SK-N-SH (cell line): Measurements from ENCODE around the gene TAS1R3. TPM values are rescaled to one million over a fixed set of nuclear protein-coding genes. Genes with fewer than 3 reads are reported as not detected.

Source experiments
- CTCF ChIA-PET: fragments of 300-600, 350-600 bp; formaldehyde crosslinking; extraction: SDS; loops from one replicate; lab custom pipeline; 2021; lab: Yijun Ruan, JAX
- POLR2A ChIA-PET: fragments of 350-600 bp; sonication (Branson Sonifier 250); formaldehyde crosslinking; extraction: SDS; loops from one replicate; lab custom pipeline; 2020; ENCODE audit warnings: antibody characterized with exemption, inconsistent platforms; lab: Yijun Ruan, JAX
- DNase-seq: peaks from one replicate; pipeline ENCODE4 v3.0.0; 2012
- H2AFZ ChIP-seq: fragments of 200-600 bp; sonication (generic); 2 replicates; pipeline ENCODE4 v1.8.1; 2016; ENCODE audit warnings: antibody characterized with exemption, mild to moderate bottlenecking, low read depth
- H3F3A ChIP-seq: fragments of 200-600 bp; sonication (generic); replicated peaks from 2 replicates; pipeline ENCODE3; 2016; ENCODE audit warnings: antibody characterized with exemption, mild to moderate bottlenecking; ENCODE audit not compliant: insufficient read depth
- H3K27ac ChIP-seq, 2 experiments: fragments of 200-500 bp in 1 of 2; fragments of 200-600 bp in 1 of 2; sonication (Bioruptor generic) in 1 of 2; sonication (generic), shearing (Covaris generic) in 1 of 2; 2 replicates each; pipeline versions ENCODE4 v1.5.1 to v1.6.1; 2014 to 2016; ENCODE audit warnings: low read depth in 2 of 2, inconsistent platforms in 1 of 2, low read length in 1 of 2, mild to moderate bottlenecking in 1 of 2, mixed read lengths in 1 of 2
- H3K27me3 ChIP-seq: fragments of 200-600 bp; sonication (generic), shearing (Covaris generic); 2 replicates; pipeline ENCODE4 v1.6.1; 2016; ENCODE audit warnings: mixed run types; ENCODE audit not compliant: insufficient read depth
- H3K36me3 ChIP-seq, 2 experiments: fragments of 200-500 bp in 1 of 2; fragments of 200-600 bp in 1 of 2; sonication (Bioruptor generic) in 1 of 2; sonication (generic) in 1 of 2; replicated peaks in 1 of 2; 2 replicates each; pipeline versions ENCODE3 to v1.5.1; 2014 to 2016; ENCODE audit warnings: low read length in 1 of 2, mild to moderate bottlenecking in 1 of 2; ENCODE audit not compliant: insufficient read depth in 2 of 2, control insufficient read depth in 1 of 2
- H3K4me1 ChIP-seq, 2 experiments: fragments of 200-500 bp in 1 of 2; fragments of 200-600 bp in 1 of 2; sonication (Bioruptor generic) in 1 of 2; sonication (generic), shearing (Covaris generic) in 1 of 2; 2 replicates each; pipeline versions ENCODE4 v1.5.1 to v1.6.1; 2014 to 2016; ENCODE audit warnings: low read depth in 1 of 2, low read length in 1 of 2, mixed run types in 1 of 2; ENCODE audit not compliant: insufficient read depth in 2 of 2, control insufficient read depth in 1 of 2
- H3K4me2 ChIP-seq: fragments of 200-600 bp; sonication (generic), shearing (Covaris generic); 2 replicates; pipeline ENCODE4 v1.6.1; 2017; ENCODE audit warnings: mixed run types
- H3K4me3 ChIP-seq, 2 experiments: fragments of 200-500 bp in 1 of 2; fragments of 200-600 bp in 1 of 2; sonication (Bioruptor generic) in 1 of 2; sonication (generic), shearing (Covaris generic) in 1 of 2; 2 replicates each; pipeline versions ENCODE4 v1.5.1 to v1.8.1; 2014 to 2016; ENCODE audit warnings: low read depth in 2 of 2, inconsistent platforms in 1 of 2, low read length in 1 of 2, mild to moderate bottlenecking in 1 of 2, mixed read lengths in 1 of 2, moderate library complexity in 1 of 2
- H3K79me2 ChIP-seq: fragments of 200-600 bp; sonication (generic); 2 replicates; pipeline ENCODE4 v1.8.1; 2017; ENCODE audit warnings: mild to moderate bottlenecking; ENCODE audit not compliant: insufficient read depth
- H3K9ac ChIP-seq: fragments of 200-600 bp; sonication (generic); 2 replicates; pipeline ENCODE4 v1.6.1; 2017; ENCODE audit warnings: mixed run types
- H3K9me2 ChIP-seq: fragments of 200-600 bp; sonication (generic); 2 replicates; pipeline ENCODE4 v1.6.1; 2017; ENCODE audit warnings: mixed run types
- H3K9me3 ChIP-seq: fragments of 200-600 bp; sonication (generic); 2 replicates; pipeline ENCODE4 v1.6.1; 2017; ENCODE audit warnings: mixed run types, mild to moderate bottlenecking, moderate library complexity
- H4K20me1 ChIP-seq: fragments of 200-600 bp; sonication (generic); 2 replicates; pipeline ENCODE4 v1.6.1; 2017; ENCODE audit warnings: mild to moderate bottlenecking, mixed run types; ENCODE audit not compliant: insufficient read depth
- ELF1 ChIP-seq: IDR thresholded peaks from 2 replicates; pipeline ENCODE4 v1.4.0; 2012
- EZH2phosphoT487 ChIP-seq: fragments of 200-600 bp; sonication (generic); IDR thresholded peaks from 2 replicates; pipeline ENCODE4 v1.6.1; 2017; ENCODE audit warnings: low read depth, mixed run types, mild to moderate bottlenecking, antibody characterized with exemption, moderate library complexity, borderline replicate concordance
- FOSL2 ChIP-seq: IDR thresholded peaks from 2 replicates; pipeline ENCODE4 v1.4.0; 2012; ENCODE audit warnings: low read depth, mild to moderate bottlenecking, moderate library complexity, borderline replicate concordance
- FOXJ3 ChIP-seq: sonication (generic); formaldehyde crosslinking; IDR thresholded peaks from 2 replicates; pipeline ENCODE4 v1.5.1; 2020; ENCODE audit warnings: mild to moderate bottlenecking, missing genetic modification reagents
- FOXM1 ChIP-seq: IDR thresholded peaks from 2 replicates; pipeline ENCODE4 v1.4.0; 2012; ENCODE audit warnings: low read depth, mild to moderate bottlenecking
- GABPA ChIP-seq: IDR thresholded peaks from 2 replicates; pipeline ENCODE4 v1.4.0; 2012; ENCODE audit warnings: low read depth, mild to moderate bottlenecking
- NRF1 ChIP-seq: IDR thresholded peaks from 2 replicates; pipeline ENCODE4 v1.6.1; 2012; ENCODE audit warnings: low read depth, mild to moderate bottlenecking, low read length
- RCOR1 ChIP-seq: fragments of 150-350 bp; IDR thresholded peaks from 2 replicates; pipeline ENCODE4 v1.6.1; 2017; ENCODE audit warnings: antibody characterized with exemption, low read length
- RXRA ChIP-seq: IDR thresholded peaks from 2 replicates; pipeline ENCODE4 v1.4.0; 2012; ENCODE audit warnings: low read depth, mild to moderate bottlenecking, borderline replicate concordance
- YY1 ChIP-seq: IDR thresholded peaks from 2 replicates; pipeline ENCODE4 v1.4.0; 2012; ENCODE audit warnings: low read depth, mild to moderate bottlenecking
- WGBS: methylation state at CpG from one replicate; pipeline ENCODE4 v1.1.6; 2017; ENCODE audit warnings: low lambda C conversion rate; 5-methylcytosine and 5-hydroxymethylcytosine counted together
- polyA plus RNA-seq, 3 experiments: library from polyadenylated mRNA; depleted of rRNA; stranded (reverse); fragments of >200 nt; gene quantifications; 2 replicates each; pipeline ENCODE4 v1.2.3, GENCODE V29; 2012
- TF ChIP-seq, protein P1 (sequence below): IDR thresholded peaks from 2 replicates; pipeline ENCODE4 v1.4.0; 2012; ENCODE audit warnings: low read depth
- TF ChIP-seq, protein P2 (sequence below): IDR thresholded peaks from 2 replicates; pipeline ENCODE4; 2012
- TF ChIP-seq, protein P3 (sequence below): IDR thresholded peaks from 2 replicates; pipeline ENCODE4 v1.4.0; 2012; ENCODE audit warnings: low read depth, borderline replicate concordance
- TF ChIP-seq, protein P4 (sequence below): IDR thresholded peaks from 2 replicates; pipeline ENCODE4 v1.6.1; 2012; ENCODE audit warnings: mild to moderate bottlenecking, low read depth, low read length, moderate library complexity
- TF ChIP-seq, protein P5 (sequence below): fragments of 150-350 bp; IDR thresholded peaks from 2 replicates; pipeline ENCODE4 v1.6.1; 2016; ENCODE audit warnings: mild to moderate bottlenecking, low read depth, low read length

Gene TAS1R3
- polyA plus RNA-seq (2012; rRNA removed): 0.06 and 0.08 TPM in 2 replicates
- 0.03 TPM in 1 of 2 replicates, not detected in the other for polyA plus RNA-seq (2012; cell fraction: cytosol; rRNA removed)
- polyA plus RNA-seq (2012; cell fraction: nucleus; rRNA removed): 0.55 and 0.62 TPM in 2 replicates

DNA sequence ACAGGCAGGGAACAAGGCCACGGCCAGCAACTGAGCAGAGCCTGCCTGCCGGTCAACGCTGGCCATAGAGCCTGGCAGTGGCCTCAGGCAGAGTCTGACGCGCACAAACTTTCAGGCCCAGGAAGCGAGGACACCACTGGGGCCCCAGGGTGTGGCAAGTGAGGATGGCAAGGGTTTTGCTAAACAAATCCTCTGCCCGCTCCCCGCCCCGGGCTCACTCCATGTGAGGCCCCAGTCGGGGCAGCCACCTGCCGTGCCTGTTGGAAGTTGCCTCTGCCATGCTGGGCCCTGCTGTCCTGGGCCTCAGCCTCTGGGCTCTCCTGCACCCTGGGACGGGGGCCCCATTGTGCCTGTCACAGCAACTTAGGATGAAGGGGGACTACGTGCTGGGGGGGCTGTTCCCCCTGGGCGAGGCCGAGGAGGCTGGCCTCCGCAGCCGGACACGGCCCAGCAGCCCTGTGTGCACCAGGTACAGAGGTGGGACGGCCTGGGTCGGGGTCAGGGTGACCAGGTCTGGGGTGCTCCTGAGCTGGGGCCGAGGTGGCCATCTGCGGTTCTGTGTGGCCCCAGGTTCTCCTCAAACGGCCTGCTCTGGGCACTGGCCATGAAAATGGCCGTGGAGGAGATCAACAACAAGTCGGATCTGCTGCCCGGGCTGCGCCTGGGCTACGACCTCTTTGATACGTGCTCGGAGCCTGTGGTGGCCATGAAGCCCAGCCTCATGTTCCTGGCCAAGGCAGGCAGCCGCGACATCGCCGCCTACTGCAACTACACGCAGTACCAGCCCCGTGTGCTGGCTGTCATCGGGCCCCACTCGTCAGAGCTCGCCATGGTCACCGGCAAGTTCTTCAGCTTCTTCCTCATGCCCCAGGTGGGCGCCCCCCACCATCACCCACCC, at the start of gene TAS1R3:
Gene TAS1R3 (plus strand): TSS at position 213 of the 898 bp plus-strand sequence. CDS start 66 bp downstream, at position 279.
- TF ChIP-seq FOSL2: no peak
- no peak for TF ChIP-seq NRF1
- TF ChIP-seq, protein P1, sequence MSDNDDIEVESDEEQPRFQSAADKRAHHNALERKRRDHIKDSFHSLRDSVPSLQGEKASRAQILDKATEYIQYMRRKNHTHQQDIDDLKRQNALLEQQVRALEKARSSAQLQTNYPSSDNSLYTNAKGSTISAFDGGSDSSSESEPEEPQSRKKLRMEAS: no peak
- TF ChIP-seq, all 33 proteins: peak for 0
- H2AFZ ChIP-seq: no peak within 1 kb of the TSS

DNA sequence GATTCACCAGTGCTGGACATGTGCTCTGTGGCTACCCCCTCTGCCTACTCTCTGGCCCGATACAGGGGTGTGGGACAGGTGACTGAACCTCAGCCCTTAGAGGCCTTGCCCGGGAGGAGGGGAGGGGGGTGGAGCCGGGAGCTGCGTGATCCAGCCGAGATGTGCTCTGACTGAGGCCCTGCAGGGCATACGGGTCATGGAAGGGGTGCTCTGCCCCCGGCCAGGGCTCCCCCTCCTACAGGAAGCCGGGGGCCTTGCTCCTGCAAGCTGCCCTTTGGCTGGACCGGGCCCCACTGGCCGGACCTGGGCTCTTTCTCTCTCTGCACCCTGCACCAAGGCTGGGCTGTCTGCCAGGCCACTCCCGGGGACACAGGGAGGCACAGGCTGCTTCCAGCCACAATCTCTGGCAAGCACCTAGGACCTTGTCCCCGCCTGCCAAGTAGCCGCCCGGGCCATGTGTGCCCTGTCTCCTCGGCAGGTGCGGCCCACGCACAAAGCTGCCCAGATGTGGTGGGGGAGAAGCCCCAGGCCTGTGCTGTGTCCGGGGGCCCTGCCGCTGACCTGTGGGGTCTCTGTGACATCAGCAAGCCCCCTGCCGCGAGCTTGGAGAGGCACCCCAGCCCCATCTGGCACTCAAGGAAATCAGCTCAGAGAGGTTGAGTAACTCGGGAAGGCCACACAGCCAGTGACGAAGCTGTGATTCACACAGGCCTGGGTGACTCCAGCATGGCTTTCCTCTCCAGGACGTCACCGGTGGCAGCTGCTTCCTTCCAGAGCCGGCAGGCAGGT, 49.4 kb upstream of the TAS1R3 start:
- Histone ChIP-seq H3K4me3 (no peak overlapping the region), H4K20me1 (no peaks in the 10 kb centered on the region), H3K9me2 (no peaks in the 10 kb centered on the region), H3F3A (no peaks in the 10 kb centered on the region), H3K9ac (no peak overlapping the region), H3K27ac (no peak overlapping the region), H3K36me3 (no peaks in the 10 kb centered on the region), H3K79me2 (no peaks in the 10 kb centered on the region), H3K4me2 (no peak overlapping the region), H3K4me1 (peaks cover 0 to 9% of the 10 kb centered on the region in 2 experiments; a peak in 1 of 4 replicates), H3K9me3 (no peaks in the 10 kb centered on the region), H3K27me3 (no peaks in the 10 kb centered on the region), H2AFZ (no peak overlapping the region)
- DNase-seq: peak; percentile 55
- POLR2A ChIA-PET: interaction anchor here (1.0 kb wide), 1 partner anchor 9 kb away, joined by 4 read pairs; no protein-coding TSS in a partner anchor
- CTCF ChIA-PET: interaction anchor here (1.3 to 2.4 kb wide), 3 partner anchors 9 to 219 kb away, joined by 4 to 18 read pairs (median 10); no protein-coding TSS in a partner anchor
- 47% methylated on average over 9 of the region's 26 CpGs for WGBS
- TF ChIP-seq RCOR1: no peak
- TF ChIP-seq EZH2phosphoT487: no peak
- no peak for TF ChIP-seq GABPA
- no peak for TF ChIP-seq YY1
- TF ChIP-seq FOXJ3 (CRISPR knock-in tag): no peak
- TF ChIP-seq, protein P1: no peak
- TF ChIP-seq, protein P2, sequence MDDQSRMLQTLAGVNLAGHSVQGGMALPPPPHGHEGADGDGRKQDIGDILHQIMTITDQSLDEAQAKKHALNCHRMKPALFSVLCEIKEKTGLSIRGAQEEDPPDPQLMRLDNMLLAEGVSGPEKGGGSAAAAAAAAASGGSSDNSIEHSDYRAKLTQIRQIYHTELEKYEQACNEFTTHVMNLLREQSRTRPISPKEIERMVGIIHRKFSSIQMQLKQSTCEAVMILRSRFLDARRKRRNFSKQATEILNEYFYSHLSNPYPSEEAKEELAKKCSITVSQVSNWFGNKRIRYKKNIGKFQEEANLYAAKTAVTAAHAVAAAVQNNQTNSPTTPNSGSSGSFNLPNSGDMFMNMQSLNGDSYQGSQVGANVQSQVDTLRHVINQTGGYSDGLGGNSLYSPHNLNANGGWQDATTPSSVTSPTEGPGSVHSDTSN: no peak
- TF ChIP-seq ELF1: no peak
- no peak for TF ChIP-seq RXRA
- TF ChIP-seq FOXM1: no peak
- TF ChIP-seq, protein P3, sequence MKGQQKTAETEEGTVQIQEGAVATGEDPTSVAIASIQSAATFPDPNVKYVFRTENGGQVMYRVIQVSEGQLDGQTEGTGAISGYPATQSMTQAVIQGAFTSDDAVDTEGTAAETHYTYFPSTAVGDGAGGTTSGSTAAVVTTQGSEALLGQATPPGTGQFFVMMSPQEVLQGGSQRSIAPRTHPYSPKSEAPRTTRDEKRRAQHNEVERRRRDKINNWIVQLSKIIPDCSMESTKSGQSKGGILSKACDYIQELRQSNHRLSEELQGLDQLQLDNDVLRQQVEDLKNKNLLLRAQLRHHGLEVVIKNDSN: no peak
- TF ChIP-seq, protein P4, sequence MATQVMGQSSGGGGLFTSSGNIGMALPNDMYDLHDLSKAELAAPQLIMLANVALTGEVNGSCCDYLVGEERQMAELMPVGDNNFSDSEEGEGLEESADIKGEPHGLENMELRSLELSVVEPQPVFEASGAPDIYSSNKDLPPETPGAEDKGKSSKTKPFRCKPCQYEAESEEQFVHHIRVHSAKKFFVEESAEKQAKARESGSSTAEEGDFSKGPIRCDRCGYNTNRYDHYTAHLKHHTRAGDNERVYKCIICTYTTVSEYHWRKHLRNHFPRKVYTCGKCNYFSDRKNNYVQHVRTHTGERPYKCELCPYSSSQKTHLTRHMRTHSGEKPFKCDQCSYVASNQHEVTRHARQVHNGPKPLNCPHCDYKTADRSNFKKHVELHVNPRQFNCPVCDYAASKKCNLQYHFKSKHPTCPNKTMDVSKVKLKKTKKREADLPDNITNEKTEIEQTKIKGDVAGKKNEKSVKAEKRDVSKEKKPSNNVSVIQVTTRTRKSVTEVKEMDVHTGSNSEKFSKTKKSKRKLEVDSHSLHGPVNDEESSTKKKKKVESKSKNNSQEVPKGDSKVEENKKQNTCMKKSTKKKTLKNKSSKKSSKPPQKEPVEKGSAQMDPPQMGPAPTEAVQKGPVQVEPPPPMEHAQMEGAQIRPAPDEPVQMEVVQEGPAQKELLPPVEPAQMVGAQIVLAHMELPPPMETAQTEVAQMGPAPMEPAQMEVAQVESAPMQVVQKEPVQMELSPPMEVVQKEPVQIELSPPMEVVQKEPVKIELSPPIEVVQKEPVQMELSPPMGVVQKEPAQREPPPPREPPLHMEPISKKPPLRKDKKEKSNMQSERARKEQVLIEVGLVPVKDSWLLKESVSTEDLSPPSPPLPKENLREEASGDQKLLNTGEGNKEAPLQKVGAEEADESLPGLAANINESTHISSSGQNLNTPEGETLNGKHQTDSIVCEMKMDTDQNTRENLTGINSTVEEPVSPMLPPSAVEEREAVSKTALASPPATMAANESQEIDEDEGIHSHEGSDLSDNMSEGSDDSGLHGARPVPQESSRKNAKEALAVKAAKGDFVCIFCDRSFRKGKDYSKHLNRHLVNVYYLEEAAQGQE: no peak
- TF ChIP-seq, protein P5, sequence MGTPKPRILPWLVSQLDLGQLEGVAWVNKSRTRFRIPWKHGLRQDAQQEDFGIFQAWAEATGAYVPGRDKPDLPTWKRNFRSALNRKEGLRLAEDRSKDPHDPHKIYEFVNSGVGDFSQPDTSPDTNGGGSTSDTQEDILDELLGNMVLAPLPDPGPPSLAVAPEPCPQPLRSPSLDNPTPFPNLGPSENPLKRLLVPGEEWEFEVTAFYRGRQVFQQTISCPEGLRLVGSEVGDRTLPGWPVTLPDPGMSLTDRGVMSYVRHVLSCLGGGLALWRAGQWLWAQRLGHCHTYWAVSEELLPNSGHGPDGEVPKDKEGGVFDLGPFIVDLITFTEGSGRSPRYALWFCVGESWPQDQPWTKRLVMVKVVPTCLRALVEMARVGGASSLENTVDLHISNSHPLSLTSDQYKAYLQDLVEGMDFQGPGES: no peak

More for the DNA sequence above, at the start of gene TAS1R3:
- H3K79me2 ChIP-seq: peaks cover 6% of the 10 kb centered on the region
- no peaks in the 10 kb centered on the region for H3K9me3 ChIP-seq
- no peak within 1 kb of the TSS for H3K9ac ChIP-seq
- peaks cover 0 to 18% of the 10 kb centered on the region in 2 experiments for H3K36me3 ChIP-seq
- POLR2A ChIA-PET: interaction anchor here (1.1 kb wide), 1 partner anchor 17 kb away, joined by 3 read pairs; no protein-coding TSS in a partner anchor
- CTCF ChIA-PET: interaction anchor here (1.0 to 1.9 kb wide), 5 partner anchors 11 to 40 kb away, joined by 3 to 7 read pairs (median 4); no protein-coding TSS in a partner anchor
- H3K9me2 ChIP-seq: no peaks in the 10 kb centered on the region
- H3K4me1 ChIP-seq: peaks cover 0 to 15% of the 10 kb centered on the region in 2 experiments; a peak in 1 of 4 replicates
- DNase-seq: no peak
- no peaks in the 10 kb centered on the region for H3K27me3 ChIP-seq
- no peak within 1 kb of the TSS for H3K4me2 ChIP-seq
- 28% methylated on average over 6 of the region's 41 CpGs for WGBS
- no peak within 1 kb of the TSS for H3K4me3 ChIP-seq
- no peaks in the 10 kb centered on the region for H4K20me1 ChIP-seq
- peaks cover 5% of the 10 kb centered on the region for H3F3A ChIP-seq
- H3K27ac ChIP-seq: no peak within 1 kb of the TSS
